Measurements from ENCODE around the gene FGF22. TPM values are rescaled to one million over a fixed set of nuclear protein-coding genes. Genes with fewer than 3 reads are reported as not detected.

FGF22 gene
- total and polyA plus RNA-seq, 2 donors from 2014 or later, result 0.19 to 0.71 TPM

- Histone ChIP-seq H3K36me3 (ENCODE audit: control insufficient read depth in 2 of 3, insufficient read depth in 3 of 3, low read length in 3 of 3) (peaks cover 0 to 5% (median 0%) of the 10 kb centered on the region in 3 donors), H3K4me3 (ENCODE audit: low read length in 3 of 3) (no peak overlapping the region), H3K9me3 (ENCODE audit: control insufficient read depth in 2 of 3, insufficient read depth in 1 of 3, low read length in 3 of 3) (no peaks in the 10 kb centered on the region), H3K27me3 (ENCODE audit: control insufficient read depth, insufficient read depth, low read length) (no peaks in the 10 kb centered on the region), H3K9ac (ENCODE audit: low read length in 3 of 3) (no peak overlapping the region), H3K4me1 (ENCODE audit: control insufficient read depth in 2 of 3, insufficient read depth in 2 of 3, low read depth in 1 of 3, low read length in 3 of 3) (peaks cover 0 to 32% (median 5%) of the 10 kb centered on the region in 3 donors), H3K27ac (ENCODE audit: low read depth in 2 of 2, low read length in 2 of 2) (no peak overlapping the region)
- DNase-seq, result no peak
- TF ChIP-seq CTCF (IDR thresholded peaks at IDR 0.05; ENCODE audit: borderline replicate concordance, extremely low read depth, insufficient read depth), result no peak
- FAIRE-seq, result no peak
- intact Hi-C loops (cut with DNase I), result no loop called here
These were observed 17.3 kb downstream of the FGF22 start for GRCh38 chr19:656751-657559.

- no peaks in the 10 kb centered on the region for H3K27me3 ChIP-seq (ENCODE audit: control insufficient read depth, insufficient read depth, low read length)
- FAIRE-seq, result no peak
- H3K4me3 ChIP-seq (ENCODE audit: low read length in 3 of 3), result no peak overlapping the region
- H3K9ac ChIP-seq (ENCODE audit: low read length in 3 of 3), result no peak overlapping the region
- peaks cover 0 to 5% (median 0%) of the 10 kb centered on the region in 3 donors for H3K36me3 ChIP-seq (ENCODE audit: control insufficient read depth in 2 of 3, insufficient read depth in 3 of 3, low read length in 3 of 3)
- intact Hi-C loops (cut with DNase I), result no loop called here
- DNase-seq, result no peak
- H3K27ac ChIP-seq (ENCODE audit: low read depth in 2 of 2, low read length in 2 of 2), result no peak overlapping the region
- H3K4me1 ChIP-seq (ENCODE audit: control insufficient read depth in 2 of 3, insufficient read depth in 2 of 3, low read depth in 1 of 3, low read length in 3 of 3), result peaks cover 0 to 33% (median 5%) of the 10 kb centered on the region in 3 donors
- no peak for TF ChIP-seq CTCF (IDR thresholded peaks at IDR 0.05; ENCODE audit: borderline replicate concordance, extremely low read depth, insufficient read depth)
- H3K9me3 ChIP-seq (ENCODE audit: control insufficient read depth in 2 of 3, insufficient read depth in 1 of 3, low read length in 3 of 3), result no peaks in the 10 kb centered on the region
These were observed 17.9 kb downstream of the FGF22 start for GRCh38 chr19:657611-658010.

GRCh38 chr19:658059-658839 lies 18.6 kb downstream of the FGF22 start:
- FAIRE-seq, result no peak

More at GRCh38 chr19:658059-658839, 18.6 kb downstream of the FGF22 start:
- Histone ChIP-seq H3K27ac (ENCODE audit: low read depth in 2 of 2, low read length in 2 of 2) (no peak overlapping the region), H3K4me3 (ENCODE audit: low read length in 3 of 3) (no peak overlapping the region), H3K9ac (ENCODE audit: low read length in 3 of 3) (no peak overlapping the region), H3K36me3 (ENCODE audit: control insufficient read depth in 2 of 3, insufficient read depth in 3 of 3, low read length in 3 of 3) (peaks cover 0 to 5% (median 0%) of the 10 kb centered on the region in 3 donors), H3K4me1 (ENCODE audit: control insufficient read depth in 2 of 3, insufficient read depth in 2 of 3, low read depth in 1 of 3, low read length in 3 of 3) (peaks cover 0 to 34% (median 5%) of the 10 kb centered on the region in 3 donors), H3K9me3 (ENCODE audit: control insufficient read depth in 2 of 3, insufficient read depth in 1 of 3, low read length in 3 of 3) (no peaks in the 10 kb centered on the region), H3K27me3 (ENCODE audit: control insufficient read depth, insufficient read depth, low read length) (no peaks in the 10 kb centered on the region)
- TF ChIP-seq CTCF (IDR thresholded peaks at IDR 0.05; ENCODE audit: borderline replicate concordance, extremely low read depth, insufficient read depth), result no peak
- intact Hi-C loops (cut with DNase I), result no loop called here
- no peak for DNase-seq

Measured in kidney (tissue), 14 donors.